ENCODE results near the gene C10orf62.
"Not testable (repeated sequence)": the region's sequence is repeated elsewhere in the genome, so short reads cannot be mapped to it uniquely, and the experiment has no call there.

Gene C10orf62

DNA sequence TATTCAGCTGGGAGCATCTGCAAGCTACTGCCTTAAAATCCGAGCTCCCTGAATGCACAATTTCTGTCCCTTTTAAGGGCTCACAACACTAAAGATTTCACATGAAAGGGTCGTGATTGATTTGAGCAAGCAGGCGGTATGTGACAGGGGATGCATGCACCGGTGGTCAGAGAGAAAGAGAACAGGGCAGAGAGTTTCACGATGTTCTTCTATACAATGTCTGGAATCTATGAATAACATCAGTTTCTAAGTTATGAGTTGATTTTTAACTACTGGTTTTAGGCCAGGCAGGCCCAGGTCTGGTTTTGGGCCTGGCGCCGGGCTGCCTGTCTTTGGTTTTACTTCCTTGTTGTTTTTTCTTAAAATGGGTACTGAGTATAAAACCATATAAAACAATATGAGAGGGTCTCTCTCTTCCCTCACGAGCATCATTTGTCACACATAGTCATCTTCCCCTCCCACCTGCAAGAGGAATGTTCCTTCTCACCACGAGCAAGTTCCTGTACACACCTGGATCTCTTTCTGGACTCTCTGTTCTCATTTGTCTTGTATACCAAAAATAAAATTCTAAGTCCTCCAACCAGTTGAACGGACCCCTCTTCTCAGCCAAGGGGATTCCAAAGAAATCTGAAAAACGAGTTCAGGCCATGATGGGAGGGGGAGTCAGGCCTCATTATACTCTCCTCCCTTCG is 28.0 kb upstream of the C10orf62 start:
- DNase-seq (ENCODE audit: low spot score); in situ Hi-C loops (cut with MboI; ENCODE audit: low pct_unique_long_range_greater_than_20kb, low sequenced_read_pairs, unreplicated experiment): not testable (repeated sequence)

DNA sequence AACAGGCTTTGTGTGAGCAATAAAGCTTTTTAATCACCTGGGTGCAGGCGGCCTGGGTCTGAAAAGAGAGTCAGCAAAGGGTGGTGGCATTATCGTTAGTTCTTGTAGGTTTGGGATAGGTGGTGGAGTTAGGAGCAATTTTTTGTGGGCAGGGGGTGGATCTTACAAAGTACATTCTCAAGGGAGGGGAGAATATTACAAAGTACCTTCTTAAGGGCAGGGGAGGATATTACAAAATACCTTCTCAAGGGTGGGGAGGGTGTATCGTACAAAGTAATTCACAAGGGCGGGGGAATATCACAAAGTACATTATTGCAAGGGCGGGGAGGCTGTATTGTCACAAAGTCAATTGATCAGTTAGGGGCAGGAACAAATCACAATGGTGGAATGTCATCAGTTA is 27.2 kb upstream of the C10orf62 start:
- in situ Hi-C loops (cut with MboI; ENCODE audit: low pct_unique_long_range_greater_than_20kb, low sequenced_read_pairs, unreplicated experiment); DNase-seq (ENCODE audit: low spot score): not testable (repeated sequence)

DNA sequence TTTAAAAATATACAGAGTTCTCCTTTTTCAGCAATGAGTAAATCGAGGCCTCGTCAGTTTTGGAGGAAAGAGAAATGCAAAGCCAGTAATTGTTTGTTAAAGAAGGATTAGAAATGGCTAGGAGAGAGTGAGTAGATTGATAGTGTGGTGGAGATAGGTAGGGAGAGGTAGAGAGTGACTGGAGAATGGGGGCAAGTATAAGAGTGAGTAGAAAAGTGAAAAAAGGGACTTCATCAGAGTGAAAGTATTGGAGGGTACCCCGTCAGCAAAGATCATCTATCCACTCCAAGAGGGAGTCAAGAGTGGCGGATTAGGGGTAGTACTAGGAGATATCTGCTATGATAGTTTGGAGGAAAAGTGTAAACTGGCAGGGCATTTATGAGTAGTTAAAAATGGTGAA is 26.2 kb upstream of the C10orf62 start:
- DNase-seq (ENCODE audit: low spot score) = no peak
- TF ChIP-seq, protein P1, sequence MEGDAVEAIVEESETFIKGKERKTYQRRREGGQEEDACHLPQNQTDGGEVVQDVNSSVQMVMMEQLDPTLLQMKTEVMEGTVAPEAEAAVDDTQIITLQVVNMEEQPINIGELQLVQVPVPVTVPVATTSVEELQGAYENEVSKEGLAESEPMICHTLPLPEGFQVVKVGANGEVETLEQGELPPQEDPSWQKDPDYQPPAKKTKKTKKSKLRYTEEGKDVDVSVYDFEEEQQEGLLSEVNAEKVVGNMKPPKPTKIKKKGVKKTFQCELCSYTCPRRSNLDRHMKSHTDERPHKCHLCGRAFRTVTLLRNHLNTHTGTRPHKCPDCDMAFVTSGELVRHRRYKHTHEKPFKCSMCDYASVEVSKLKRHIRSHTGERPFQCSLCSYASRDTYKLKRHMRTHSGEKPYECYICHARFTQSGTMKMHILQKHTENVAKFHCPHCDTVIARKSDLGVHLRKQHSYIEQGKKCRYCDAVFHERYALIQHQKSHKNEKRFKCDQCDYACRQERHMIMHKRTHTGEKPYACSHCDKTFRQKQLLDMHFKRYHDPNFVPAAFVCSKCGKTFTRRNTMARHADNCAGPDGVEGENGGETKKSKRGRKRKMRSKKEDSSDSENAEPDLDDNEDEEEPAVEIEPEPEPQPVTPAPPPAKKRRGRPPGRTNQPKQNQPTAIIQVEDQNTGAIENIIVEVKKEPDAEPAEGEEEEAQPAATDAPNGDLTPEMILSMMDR (IDR thresholded peaks at IDR 0.05; ENCODE audit: extremely low read depth, insufficient read depth, missing control alignments) = no peak
- in situ Hi-C loops (cut with MboI; ENCODE audit: low pct_unique_long_range_greater_than_20kb, low sequenced_read_pairs, unreplicated experiment) = no loop called here

DNA sequence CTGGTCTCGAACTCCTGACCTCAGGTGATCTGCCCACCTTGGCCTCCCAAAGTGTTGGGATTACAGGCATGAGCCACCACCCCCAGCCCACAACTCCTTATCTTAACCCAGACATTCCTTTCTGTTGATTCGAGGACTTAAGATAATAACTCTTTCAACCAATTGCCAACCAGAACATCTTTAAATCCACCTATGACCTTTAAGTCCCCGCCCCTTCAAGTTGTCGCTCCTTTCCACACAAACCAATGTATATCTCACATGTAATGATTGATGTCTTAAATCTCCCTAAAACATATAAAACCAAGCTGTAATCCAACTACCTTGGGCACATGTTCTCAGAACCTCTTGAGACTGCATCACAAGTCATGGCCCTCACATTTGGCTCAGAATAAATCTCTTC is 24.7 kb upstream of the C10orf62 start:
- in situ Hi-C loops (cut with MboI; ENCODE audit: low pct_unique_long_range_greater_than_20kb, low sequenced_read_pairs, unreplicated experiment) = no loop called here

DNA sequence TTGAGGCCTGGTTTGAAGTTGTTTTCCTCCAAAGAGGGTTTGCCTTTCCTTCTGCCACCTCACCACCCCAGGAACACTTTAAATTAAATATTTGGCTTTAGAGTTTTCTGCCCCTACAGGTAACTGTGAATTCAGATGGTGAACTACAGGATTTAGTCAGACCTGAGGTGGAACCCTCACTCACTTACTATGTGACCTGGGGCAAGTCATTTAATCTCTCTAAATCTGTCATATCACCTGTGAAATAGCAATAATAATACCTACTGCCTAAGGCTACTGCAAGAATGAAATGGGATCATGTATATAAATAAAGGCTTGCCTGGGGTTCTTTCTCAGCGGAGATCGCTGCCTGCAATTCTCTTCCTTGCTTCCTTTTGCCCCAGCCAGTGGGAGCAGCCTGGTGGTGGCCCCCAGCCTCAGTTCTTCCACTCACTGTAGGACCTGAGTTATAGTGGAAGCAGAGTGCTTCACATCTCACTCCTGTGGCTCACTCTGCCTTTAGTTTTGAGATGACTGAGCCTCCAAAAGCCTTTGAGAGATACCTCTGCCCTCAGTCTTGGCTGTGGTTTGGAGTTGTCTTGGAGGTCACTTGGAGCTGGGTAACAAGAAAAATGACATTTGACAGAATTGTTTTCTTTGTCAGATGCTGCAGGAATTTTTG is 23.1 kb upstream of the C10orf62 start:
- in situ Hi-C loops (cut with MboI; ENCODE audit: low pct_unique_long_range_greater_than_20kb, low sequenced_read_pairs, unreplicated experiment) = no loop called here
- no peak for DNase-seq (ENCODE audit: low spot score)
- TF ChIP-seq, protein P1 (IDR thresholded peaks at IDR 0.05; ENCODE audit: extremely low read depth, insufficient read depth, missing control alignments) = no peak

More for the DNA sequence above, 24.7 kb upstream of the C10orf62 start:
- TF ChIP-seq, protein P1 (IDR thresholded peaks at IDR 0.05; ENCODE audit: extremely low read depth, insufficient read depth, missing control alignments) = no peak
- no peak for DNase-seq (ENCODE audit: low spot score)

DNA sequence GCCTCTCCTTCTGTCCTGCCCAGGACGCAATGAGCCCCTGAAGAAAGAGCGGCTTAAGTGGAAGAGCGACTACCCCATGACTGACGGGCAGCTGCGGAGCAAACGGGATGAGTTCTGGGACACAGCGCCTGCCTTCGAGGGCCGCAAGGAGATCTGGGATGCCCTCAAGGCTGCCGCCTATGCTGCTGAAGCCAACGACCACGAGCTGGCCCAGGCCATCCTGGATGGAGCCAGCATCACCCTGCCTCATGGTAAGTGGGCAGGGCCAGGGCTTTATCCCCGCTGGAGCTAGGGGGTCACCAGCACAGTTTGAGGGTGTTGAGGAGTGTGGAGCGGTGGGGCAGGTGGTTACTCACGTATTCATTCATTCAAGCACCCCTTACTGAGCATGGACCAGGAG is 21.6 kb upstream of the C10orf62 start:
- DNase-seq (ENCODE audit: low spot score) = no peak
- in situ Hi-C loops (cut with MboI; ENCODE audit: low pct_unique_long_range_greater_than_20kb, low sequenced_read_pairs, unreplicated experiment) = no loop called here
- TF ChIP-seq, protein P1 (IDR thresholded peaks at IDR 0.05; ENCODE audit: extremely low read depth, insufficient read depth, missing control alignments) = no peak

DNA sequence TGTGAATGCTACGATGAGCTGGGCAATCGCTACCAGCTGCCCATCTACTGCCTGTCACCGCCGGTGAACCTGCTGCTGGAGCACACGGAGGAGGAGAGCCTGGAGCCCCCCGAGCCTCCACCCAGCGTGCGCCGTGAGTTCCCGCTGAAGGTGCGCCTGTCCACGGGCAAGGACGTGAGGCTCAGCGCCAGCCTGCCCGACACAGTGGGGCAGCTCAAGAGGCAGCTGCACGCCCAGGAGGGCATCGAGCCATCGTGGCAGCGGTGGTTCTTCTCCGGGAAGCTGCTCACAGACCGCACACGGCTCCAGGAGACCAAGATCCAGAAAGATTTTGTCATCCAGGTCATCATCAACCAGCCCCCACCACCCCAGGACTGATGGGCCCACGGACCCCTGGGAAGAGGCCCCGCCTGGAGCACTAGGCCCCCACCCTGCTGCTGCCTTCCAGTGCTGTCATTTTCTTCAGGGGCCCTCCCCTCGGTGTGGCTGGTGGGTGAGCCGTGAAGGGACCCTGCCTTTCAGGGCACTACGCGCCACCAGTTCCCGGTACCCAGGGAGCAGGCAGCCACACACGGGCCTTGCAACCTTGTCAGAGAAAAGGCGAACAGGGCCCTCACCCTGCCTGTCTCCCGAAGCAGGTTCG is 19.3 kb upstream of the C10orf62 start:
- in situ Hi-C loops (cut with MboI; ENCODE audit: low pct_unique_long_range_greater_than_20kb, low sequenced_read_pairs, unreplicated experiment) = no loop called here
- DNase-seq (ENCODE audit: low spot score) = no peak
- TF ChIP-seq, protein P1 (IDR thresholded peaks at IDR 0.05; ENCODE audit: extremely low read depth, insufficient read depth, missing control alignments) = no peak
